ES-I3 (cell line): Measurements from ENCODE around the gene CBX4.

ENCODE experiments used
- H3K36me3 ChIP-seq: 2 replicates; pipeline ENCODE4 v1.6.1; 2013; ENCODE audit warnings: mild to moderate bottlenecking, low read length, control low read depth, moderate library complexity; ENCODE audit not compliant: insufficient read depth
- H3K4me1 ChIP-seq: 2 replicates; pipeline ENCODE4 v1.6.1; 2013; ENCODE audit warnings: mild to moderate bottlenecking, control low read depth, low read length; ENCODE audit not compliant: insufficient read depth
- H3K9ac ChIP-seq: 2 replicates; pipeline ENCODE4 v1.6.1; 2013; ENCODE audit warnings: low read depth, mild to moderate bottlenecking, low read length, moderate library complexity
- H3K9me3 ChIP-seq: 2 replicates; pipeline ENCODE4 v1.6.1; 2013; ENCODE audit warnings: mild to moderate bottlenecking, low read length, moderate library complexity; ENCODE audit not compliant: control insufficient read depth, insufficient read depth

CBX4 gene

DNA sequence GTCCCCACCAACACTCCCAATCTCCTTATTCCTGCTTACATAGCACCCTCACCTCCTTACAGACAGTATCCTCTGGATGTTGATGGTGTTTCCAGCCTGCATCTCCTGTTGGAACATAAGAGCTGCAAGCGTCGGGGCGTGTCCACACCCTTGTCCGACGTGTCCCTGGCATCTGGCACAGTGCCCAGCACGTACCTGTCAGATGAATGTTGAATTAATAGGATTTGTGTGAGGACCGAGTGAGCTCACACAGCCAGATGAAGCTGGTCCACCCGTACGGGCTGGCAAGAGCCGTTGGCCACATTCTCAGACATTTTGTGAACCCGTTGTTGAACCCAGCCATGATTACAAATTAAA is 12.2 kb upstream of the CBX4 start:
- H3K4me1 ChIP-seq: no peaks in the 10 kb centered on the region; the same call in 1 of the 2 replicates
- no peak overlapping the region for H3K9ac ChIP-seq
- no peaks in the 10 kb centered on the region for H3K9me3 ChIP-seq
- no peaks in the 10 kb centered on the region for H3K36me3 ChIP-seq

DNA sequence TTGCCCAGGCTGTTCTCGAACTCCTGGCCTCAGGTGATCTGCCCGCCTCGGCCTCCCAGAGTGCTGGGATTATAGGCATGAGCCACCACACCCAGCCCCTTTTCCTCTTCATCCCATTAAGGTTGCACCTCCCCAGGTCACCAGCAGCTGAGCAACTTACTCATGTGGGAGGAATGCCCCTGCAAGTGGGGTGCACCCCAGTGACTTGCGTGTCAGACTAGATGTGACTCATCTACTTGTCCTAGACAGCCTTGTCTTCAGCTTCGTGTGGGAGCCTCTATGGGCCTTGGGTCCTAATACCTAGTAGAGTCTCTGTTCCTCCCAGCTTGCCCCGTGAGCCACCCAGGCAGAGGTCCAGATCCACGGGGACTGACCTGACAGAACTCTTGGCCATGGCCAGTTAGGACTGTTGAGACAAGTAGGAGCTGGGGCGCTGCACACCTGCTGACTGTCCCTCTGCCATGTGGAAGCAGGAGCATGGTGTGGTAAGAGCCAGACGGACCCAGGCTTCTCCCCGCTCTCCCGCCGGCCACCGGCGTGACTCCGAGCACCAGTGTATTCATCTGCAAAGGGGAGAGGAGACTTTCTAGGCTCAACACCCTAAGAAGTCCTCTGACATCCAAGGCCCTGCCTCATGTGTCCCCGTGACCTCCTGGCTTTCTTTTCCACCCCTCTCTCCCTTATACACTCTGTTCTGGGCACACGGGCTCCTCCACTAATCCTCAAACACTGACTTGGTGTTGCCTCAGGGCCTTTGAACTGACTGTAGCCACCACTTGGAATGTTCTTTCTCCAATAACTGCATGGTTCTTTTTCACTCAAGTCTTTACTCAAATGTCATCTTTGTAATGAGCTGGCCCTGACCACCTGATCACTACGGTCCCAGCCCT is 11.6 kb upstream of the CBX4 start:
- Histone ChIP-seq H3K4me1 (no peaks in the 10 kb centered on the region; the same call in 1 of the 2 replicates), H3K9ac (no peak overlapping the region), H3K9me3 (no peaks in the 10 kb centered on the region), H3K36me3 (no peaks in the 10 kb centered on the region)

DNA sequence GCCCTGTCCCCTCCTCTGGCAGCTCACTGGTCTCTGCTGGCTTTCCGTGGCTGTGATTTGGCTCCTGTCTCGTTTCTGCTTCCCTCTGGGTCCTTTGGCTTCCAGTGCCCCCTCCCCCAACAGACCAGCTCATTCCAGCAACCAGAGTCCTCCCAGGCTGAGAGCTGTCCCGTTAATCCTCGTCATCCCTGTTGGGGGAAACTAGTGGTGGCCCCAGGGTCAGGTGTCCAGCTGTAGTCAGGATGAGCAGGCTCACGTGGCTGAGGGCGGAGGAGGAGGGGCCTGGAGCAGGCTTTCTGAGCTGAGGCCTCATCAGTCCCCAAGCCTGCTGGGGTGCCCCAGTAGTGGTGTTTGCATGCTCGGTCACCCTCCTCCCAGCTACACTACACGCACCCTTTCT is 10.7 kb upstream of the CBX4 start:
- Histone ChIP-seq H3K9ac (no peak overlapping the region), H3K4me1 (peaks cover 6% of the 10 kb centered on the region), H3K9me3 (no peaks in the 10 kb centered on the region), H3K36me3 (no peaks in the 10 kb centered on the region)

DNA sequence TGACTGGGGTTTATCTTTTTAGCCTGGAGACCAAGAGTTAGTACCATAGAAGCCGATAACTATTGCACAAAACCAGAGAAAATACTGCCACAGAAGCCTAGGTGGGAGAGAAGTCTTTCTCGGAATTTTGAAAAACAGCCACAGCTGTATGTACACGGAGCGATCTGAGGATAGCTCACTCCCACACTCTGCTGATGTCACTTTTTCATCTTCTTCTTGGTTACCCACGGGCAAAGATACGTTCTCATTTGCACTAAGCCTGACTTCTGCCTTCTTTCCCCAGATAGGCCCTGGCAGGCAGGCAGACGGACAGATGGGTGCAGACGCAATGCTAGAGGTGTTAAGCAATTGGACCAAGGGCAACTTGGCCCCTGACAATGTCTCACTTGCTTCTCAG is 9.1 kb upstream of the CBX4 start:
- Histone ChIP-seq H3K9me3 (no peaks in the 10 kb centered on the region), H3K9ac (no peak overlapping the region), H3K4me1 (peaks cover 6% of the 10 kb centered on the region), H3K36me3 (no peaks in the 10 kb centered on the region)

DNA sequence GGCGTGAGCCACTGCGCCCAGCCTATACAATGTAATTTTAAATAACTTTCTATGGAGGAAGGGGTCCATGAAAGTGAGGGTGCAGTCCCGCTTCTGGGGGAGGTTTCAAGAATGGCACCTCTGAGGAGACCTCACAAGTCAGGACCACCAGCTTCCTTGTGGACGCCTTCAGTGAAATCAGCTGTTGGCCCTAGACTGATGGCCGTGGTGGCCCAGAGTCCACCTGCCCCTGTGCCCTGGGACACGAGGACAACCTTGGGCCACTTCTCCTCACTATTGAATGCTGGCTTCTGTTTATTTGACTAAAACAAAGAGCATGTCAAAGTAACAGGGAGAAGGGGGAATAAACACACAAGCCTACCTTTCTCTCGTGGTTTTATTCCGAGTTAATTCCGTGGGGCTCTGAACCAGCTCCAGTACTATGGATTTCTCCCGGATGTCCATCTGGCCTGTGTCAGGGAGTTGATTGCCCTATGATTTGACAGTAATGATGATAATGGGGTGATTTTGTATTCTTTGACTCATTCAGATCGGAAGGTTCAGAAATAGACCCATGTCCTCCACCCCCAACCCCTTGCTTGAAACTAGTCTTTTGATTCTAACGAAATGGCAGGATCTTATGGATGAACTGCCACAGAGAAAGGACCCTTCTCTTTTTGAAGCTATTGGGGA is 8.6 kb upstream of the CBX4 start:
- Histone ChIP-seq H3K36me3 (no peaks in the 10 kb centered on the region), H3K4me1 (peaks cover 6% of the 10 kb centered on the region), H3K9me3 (no peaks in the 10 kb centered on the region), H3K9ac (no peak overlapping the region)

DNA sequence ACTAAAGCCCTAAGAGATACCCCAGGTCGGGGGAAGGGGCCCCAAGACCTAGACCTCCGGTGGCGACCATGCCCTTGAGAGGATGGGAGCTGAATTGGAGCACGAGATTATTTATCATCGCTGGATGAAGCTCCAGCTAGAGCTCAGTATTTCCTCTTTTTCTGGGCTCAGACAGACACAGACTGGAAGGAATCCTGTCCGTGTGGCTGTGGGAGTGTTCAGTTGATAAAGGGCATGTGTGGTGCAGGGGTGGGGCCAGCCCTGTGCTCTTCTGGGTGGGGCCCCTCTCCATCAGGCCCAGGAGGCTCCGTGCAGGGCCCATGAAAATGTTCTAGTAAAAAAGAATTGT is 6.3 kb upstream of the CBX4 start:
- Histone ChIP-seq H3K36me3 (no peaks in the 10 kb centered on the region), H3K9ac (peak overlapping the region; percentile 28; the same call in 1 of the 2 replicates), H3K4me1 (peaks cover 6% of the 10 kb centered on the region), H3K9me3 (no peaks in the 10 kb centered on the region)

DNA sequence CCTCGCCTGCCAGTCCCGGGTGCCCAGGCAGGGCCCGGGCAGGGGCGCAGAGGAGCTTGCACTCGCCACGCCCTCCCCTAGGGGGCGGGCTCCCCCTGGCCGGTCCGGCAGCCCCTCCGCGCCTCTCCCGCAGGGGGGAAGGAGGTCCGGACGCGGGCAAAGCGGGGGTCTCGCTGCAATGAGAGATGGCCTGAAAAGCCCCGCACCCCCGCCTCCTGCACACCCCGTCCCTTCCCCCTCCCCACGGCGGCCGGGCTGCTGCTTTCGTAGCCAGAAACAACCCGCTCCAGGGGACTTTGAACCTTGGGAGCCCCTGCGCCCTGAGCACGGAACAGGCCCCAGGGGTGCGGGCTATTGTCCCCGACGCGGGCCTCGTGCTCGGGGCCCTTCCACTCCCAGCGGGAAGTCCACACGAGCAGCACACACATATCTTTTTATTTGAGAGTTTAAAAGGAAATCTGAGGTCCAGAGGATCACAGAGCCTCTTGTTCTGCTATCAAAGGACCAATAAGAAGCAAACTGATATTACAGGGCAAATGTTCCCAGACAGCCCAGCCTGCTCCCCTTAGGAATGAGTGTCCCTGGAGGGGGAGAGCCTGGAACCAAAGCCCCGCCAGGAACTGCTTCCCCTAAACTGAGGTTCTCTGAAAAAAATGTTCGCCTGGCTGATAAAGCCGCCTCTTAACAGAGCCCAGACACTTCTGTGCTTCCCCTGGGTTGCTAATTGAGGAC is 5.8 kb upstream of the CBX4 start:
- Histone ChIP-seq H3K36me3 (no peaks in the 10 kb centered on the region), H3K9me3 (no peaks in the 10 kb centered on the region), H3K4me1 (peaks cover 6% of the 10 kb centered on the region), H3K9ac (peak overlapping the region; percentile 28; the same call in 1 of the 2 replicates)

DNA sequence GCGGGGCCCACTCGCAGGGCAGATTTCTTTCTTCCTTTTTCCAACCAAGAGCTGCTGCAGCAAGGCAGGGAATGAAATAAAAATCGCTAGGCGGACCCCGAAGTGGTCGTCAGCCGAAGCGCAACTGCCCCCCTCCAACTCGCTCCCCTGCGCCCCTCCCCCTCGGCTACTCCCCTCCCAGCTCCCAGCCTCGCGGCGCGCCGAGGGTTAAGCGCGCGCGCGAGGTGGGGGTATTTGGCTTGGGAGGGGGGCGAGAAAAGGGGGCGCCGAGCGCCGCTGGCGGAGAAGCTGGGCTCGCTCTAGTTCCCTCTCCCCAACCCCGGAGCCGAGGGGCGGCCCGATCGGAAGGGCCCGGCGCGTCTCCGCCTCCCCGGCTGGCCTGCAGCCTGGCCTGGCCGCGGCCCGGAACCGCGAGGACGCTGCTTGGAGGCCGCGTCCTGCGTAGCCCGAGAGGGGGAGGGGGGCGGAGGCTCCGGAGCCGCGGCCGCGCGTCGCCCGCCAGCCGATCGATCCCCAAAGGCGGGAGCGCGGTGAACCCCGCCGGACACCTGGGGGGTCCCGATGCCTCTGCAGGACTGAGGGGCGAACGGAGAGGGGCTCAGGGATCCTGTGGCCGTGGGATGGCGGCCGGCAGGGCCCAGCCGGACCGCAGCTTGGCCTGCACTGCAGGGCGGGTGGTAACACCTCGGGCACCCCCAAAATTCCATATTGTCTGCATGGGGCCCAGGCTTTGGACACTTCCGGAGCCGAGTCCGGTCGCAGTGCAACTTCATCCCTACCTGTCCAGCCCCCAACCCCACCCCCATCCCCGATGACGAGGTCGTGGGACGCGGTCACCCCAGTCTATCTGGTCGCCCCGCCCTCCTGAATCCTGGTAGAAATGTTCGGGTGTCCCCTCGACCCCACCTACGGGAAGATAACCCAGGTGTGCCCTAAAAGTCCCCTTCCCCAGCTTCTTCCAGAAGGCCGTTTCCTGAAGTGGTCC is 4.9 kb upstream of the CBX4 start:
- Histone ChIP-seq H3K4me1 (peaks cover 6% of the 10 kb centered on the region), H3K36me3 (no peaks in the 10 kb centered on the region), H3K9ac (peak overlapping the region; percentile 68), H3K9me3 (no peaks in the 10 kb centered on the region)

DNA sequence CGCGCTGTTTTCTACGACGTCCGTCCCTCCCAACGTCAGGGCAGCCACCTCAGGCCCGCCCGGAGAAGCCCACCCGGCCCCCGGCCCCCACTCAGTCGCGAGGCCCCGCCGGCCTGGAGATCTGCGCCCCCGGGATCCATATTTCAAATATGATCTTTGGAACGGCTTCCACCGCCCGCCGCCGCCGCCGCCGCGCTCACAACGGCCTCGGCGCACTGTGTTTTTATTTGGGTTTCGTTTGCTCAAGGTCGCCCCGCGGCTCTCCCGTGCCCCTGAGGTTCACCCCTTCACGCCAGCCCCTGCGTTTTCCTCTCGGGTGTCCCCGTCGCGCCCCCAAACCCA is 4.2 kb upstream of the CBX4 start:
- peak overlapping the region; percentile 68 for H3K9ac ChIP-seq
- H3K9me3 ChIP-seq: no peaks in the 10 kb centered on the region
- no peaks in the 10 kb centered on the region for H3K36me3 ChIP-seq
- H3K4me1 ChIP-seq: peaks cover 6% of the 10 kb centered on the region

DNA sequence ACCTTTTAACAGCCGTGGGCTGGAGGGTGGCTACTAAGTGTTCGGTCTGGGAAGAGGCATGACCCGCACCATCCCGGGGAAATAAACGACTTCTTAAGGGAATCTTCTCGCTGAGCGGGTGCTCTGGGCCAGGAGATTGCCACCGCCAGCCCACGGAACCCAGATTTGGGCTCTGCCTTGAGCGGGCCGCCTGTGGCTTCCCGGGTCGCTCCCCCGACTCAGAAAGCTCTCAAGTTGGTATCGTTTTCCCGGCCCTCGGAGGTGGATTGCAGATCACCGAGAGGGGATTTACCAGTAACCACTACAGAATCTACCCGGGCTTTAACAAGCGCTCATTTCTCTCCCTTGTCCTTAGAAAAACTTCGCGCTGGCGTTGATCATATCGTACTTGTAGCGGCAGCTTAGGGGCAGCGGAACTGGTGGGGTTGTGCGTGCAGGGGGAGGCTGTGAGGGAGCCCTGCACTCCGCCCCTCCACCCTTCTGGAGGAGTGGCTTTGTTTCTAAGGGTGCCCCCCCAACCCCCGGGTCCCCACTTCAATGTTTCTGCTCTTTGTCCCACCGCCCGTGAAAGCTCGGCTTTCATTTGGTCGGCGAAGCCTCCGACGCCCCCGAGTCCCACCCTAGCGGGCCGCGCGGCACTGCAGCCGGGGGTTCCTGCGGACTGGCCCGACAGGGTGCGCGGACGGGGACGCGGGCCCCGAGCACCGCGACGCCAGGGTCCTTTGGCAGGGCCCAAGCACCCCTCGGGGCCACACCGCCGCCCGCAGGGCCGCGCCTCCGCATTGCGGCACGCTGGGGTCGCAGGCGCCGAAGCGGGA is 3.6 kb upstream of the CBX4 start:
- peak overlapping the region; percentile 68 for H3K9ac ChIP-seq
- H3K4me1 ChIP-seq: peaks cover 6% of the 10 kb centered on the region

DNA sequence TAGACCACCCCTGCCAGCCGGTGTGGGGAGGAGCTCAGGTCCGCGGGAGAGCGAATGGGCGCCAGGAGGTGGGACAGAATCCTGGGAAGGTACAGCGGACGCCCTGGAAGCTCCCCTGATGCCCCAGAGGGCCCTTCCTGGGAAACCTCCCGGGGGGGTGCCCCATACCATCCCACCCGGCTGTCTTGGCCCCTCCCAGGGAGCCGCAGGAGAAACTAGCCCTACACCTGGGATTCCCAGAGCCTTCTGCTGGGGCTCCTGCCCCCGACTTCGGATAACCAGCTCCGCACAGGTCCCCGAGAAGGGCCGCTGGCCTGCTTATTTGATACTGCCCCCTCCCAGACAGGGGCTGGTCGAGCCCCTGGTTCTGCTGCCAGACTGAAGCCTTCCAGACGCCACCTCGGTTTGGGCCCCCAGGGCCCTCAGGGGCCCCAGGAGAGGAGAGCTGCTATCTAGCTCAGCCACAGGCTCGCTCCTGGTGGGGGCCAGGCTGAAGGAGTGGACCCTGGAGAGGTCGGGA is 3.0 kb upstream of the CBX4 start:
- Histone ChIP-seq H3K4me1 (peaks cover 6% of the 10 kb centered on the region), H3K36me3 (no peaks in the 10 kb centered on the region), H3K9ac (peak overlapping the region; percentile 68; the same call in 1 of the 2 replicates)

More for the DNA sequence above, 3.6 kb upstream of the CBX4 start:
- Histone ChIP-seq H3K9me3 (no peaks in the 10 kb centered on the region), H3K36me3 (no peaks in the 10 kb centered on the region)

DNA sequence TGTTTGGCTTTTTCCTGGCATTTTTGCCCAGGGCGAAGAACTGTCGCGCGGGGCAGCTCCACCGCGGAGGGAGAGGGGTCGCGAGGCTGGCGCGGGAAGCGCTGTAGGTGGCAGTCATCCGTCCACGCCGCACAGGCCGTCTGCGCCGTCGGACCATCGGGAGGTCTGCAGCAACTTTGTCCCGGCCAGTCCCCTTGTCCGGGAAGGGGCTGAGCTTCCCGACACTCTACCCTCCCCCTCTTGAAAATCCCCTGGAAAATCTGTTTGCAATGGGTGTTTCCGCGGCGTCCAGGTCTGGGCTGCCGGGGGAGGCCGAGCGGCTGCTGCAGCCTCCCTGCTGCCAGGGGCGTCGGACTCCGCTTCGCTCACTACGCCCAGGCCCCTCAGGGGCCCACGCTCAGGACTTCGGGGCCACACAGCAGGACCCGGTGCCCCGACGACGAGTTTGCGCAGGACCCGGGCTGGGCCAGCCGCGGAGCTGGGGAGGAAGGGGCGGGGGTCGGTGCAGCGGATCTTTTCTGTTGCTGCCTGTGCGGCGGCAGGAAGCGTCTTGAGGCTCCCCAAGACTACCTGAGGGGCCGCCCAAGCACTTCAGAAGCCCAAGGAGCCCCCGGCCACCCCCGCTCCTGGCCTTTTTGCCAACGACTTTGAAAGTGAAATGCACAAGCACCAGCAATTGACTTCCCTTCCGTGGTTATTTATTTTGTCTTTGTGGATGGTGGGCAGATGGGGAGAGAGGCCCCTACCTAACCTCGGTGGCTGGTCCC is 2.3 kb upstream of the CBX4 start:
- H3K36me3 ChIP-seq: no peaks in the 10 kb centered on the region
- peak overlapping the region; percentile 19; the same call in 1 of the 2 replicates for H3K9ac ChIP-seq
- H3K4me1 ChIP-seq: peaks cover 7% of the 10 kb centered on the region

More for the DNA sequence above, 3.0 kb upstream of the CBX4 start:
- no peaks in the 10 kb centered on the region for H3K9me3 ChIP-seq

More for the DNA sequence above, 2.3 kb upstream of the CBX4 start:
- H3K9me3 ChIP-seq: no peaks in the 10 kb centered on the region
